Measurements from ENCODE around the gene EIPR1. TPM values are rescaled to one million over a fixed set of nuclear protein-coding genes. Genes with fewer than 3 reads are reported as not detected.

EIPR1 gene
- total and polyA plus RNA-seq, 10 of the 15 experiments (the other 5 are each of a cell fraction or from before 2014, with no cell fraction given), result 23.6 to 61.2 (median 42.2) TPM

- Histone ChIP-seq H3K9ac (ENCODE audit: control insufficient read depth, insufficient read depth, low read length) (no peak overlapping the region), H3K79me2 (ENCODE audit: control insufficient read depth, insufficient read depth, low read length) (peaks cover 2% of the 10 kb centered on the region), H3K36me3 (ENCODE audit: control insufficient read depth in 2 of 2, insufficient read depth in 2 of 2, low read length in 1 of 2) (peaks cover 8 to 11% of the 10 kb centered on the region in 2 experiments), H4K20me1 (ENCODE audit: control insufficient read depth, insufficient read depth) (no peaks in the 10 kb centered on the region), H3K27ac (ENCODE audit: control insufficient read depth, insufficient read depth) (no peak overlapping the region), H3K4me2 (ENCODE audit: control insufficient read depth, insufficient read depth) (no peak overlapping the region), H2AFZ (ENCODE audit: control insufficient read depth, low read depth, low read length) (no peak overlapping the region), H3K27me3 (replicated peaks in 1 of 2; ENCODE audit: control insufficient read depth in 2 of 2, insufficient read depth in 2 of 2, low read length in 1 of 2) (no peaks in the 10 kb centered on the region), H3K4me1 (ENCODE audit: control insufficient read depth, insufficient read depth, low read length) (peaks cover 10% of the 10 kb centered on the region), H3K9me3 (replicated peaks; ENCODE audit: control insufficient read depth, insufficient read depth, low read length) (peaks cover 15% of the 10 kb centered on the region; the same call in 2 of the 3 replicates), H3K4me3 (no peak overlapping the region)
- WGBS (ENCODE audit: insufficient coverage, insufficient replicate concordance, low lambda C conversion rate, missing lambda C conversion rate), result 89% methylated on average over 5 of the region's 5 CpGs
- SMC1A ChIA-PET (ENCODE audit: uncharacterized antibody, unreplicated experiment), result interaction anchor here (4.4 kb wide), 1 partner anchor 14 kb away, joined by 18 read pairs; no protein-coding TSS in a partner anchor
- no peak for FAIRE-seq
- no peak for DNase-seq (ENCODE audit: low read depth, low spot score)
- RAD21 ChIA-PET (ENCODE audit: unreplicated experiment), result no interaction called here
- intact Hi-C loops (cut with micrococcal nuclease; ENCODE audit: unreplicated experiment) (no loop called here), in situ Hi-C loops (cut with MboI) (no loop called here)
- CTCF ChIA-PET, result interaction anchor here (2.8 kb wide), 1 partner anchor 13 kb away, joined by 10 read pairs; no protein-coding TSS in a partner anchor
- no peak for ATAC-seq
- POLR2A ChIA-PET, result no interaction called here
- no peak for TF ChIP-seq HDAC6 (IDR thresholded peaks at IDR 0.05; ENCODE audit: unreplicated experiment)
- TF ChIP-seq PBX3 (IDR thresholded peaks at IDR 0.05; ENCODE audit: insufficient replicate concordance, low read depth, low read length), result no peak
- TF ChIP-seq NKRF (conservative IDR thresholded peaks at IDR 0.05), result no peak
- no peak for TF ChIP-seq TCF3 (IDR thresholded peaks at IDR 0.05; ENCODE audit: borderline replicate concordance, insufficient read depth, low read depth, low read length)
- no peak for TF ChIP-seq EED (IDR thresholded peaks at IDR 0.05; ENCODE audit: low read depth)
- TF ChIP-seq SUZ12 (IDR thresholded peaks at IDR 0.05; ENCODE audit: unreplicated experiment), result no peak
- no peak for TF ChIP-seq NR2C1 (IDR thresholded peaks at IDR 0.05)
- no peak for TF ChIP-seq ZNF24 (IDR thresholded peaks at IDR 0.05)
- no peak for TF ChIP-seq ZBED1 (IDR thresholded peaks at IDR 0.05; ENCODE audit: borderline replicate concordance)
- no peak for TF ChIP-seq CBFB (IDR thresholded peaks at IDR 0.05; ENCODE audit: low read depth)
- TF ChIP-seq SMARCA5 (IDR thresholded peaks at IDR 0.05), result no peak
- no peak for TF ChIP-seq PAX5 (IDR thresholded peaks at IDR 0.05; ENCODE audit: borderline replicate concordance, low read depth, low read length)
- no peak for TF ChIP-seq E2F8 (IDR thresholded peaks at IDR 0.05; ENCODE audit: low read depth, partially characterized antibody)
- no peak for TF ChIP-seq WRNIP1 (IDR thresholded peaks at IDR 0.05; ENCODE audit: borderline replicate concordance, low read depth, low read length)
- TF ChIP-seq TCF7 (IDR thresholded peaks at IDR 0.05; ENCODE audit: borderline replicate concordance), result no peak
- no peak for TF ChIP-seq SMAD1 (IDR thresholded peaks at IDR 0.05; ENCODE audit: low read depth, partially characterized antibody)
- no peak for TF ChIP-seq YBX1 (IDR thresholded peaks at IDR 0.05)
- BruUV-seq (replicated peaks), result no TSS peak
Observed at GRCh38 chr2:3398857-3399256, 21.2 kb upstream of the EIPR1 start.
